Brain pericyte (primary cell): ENCODE results near the gene CD84.
"Not testable (repeated sequence)": the region's sequence is repeated elsewhere in the genome, so short reads cannot be mapped to it uniquely, and the experiment has no call there.

Source experiments
- DNase-seq: peaks from one replicate; pipeline ENCODE4 v3.0.0-alpha.2; 2012; ENCODE audit warnings: low read depth, low spot score

Gene CD84

GRCh38 chr1:160517519-160517918, 61.8 kb downstream of the CD84 start:
- DNase-seq: not testable (repeated sequence)

- DNase-seq: not testable (repeated sequence)
These were observed 63.4 kb downstream of the CD84 start for GRCh38 chr1:160515908-160516307.

- no peak for DNase-seq
These were observed 74.6 kb downstream of the CD84 start for GRCh38 chr1:160504651-160505050.

- DNase-seq: no peak
These were observed 76.2 kb downstream of the CD84 start for GRCh38 chr1:160503087-160503486.

GRCh38 chr1:160500321-160500990, 78.8 kb downstream of the CD84 start:
- no peak for DNase-seq

- DNase-seq: no peak
These were observed 79.7 kb downstream of the CD84 start for GRCh38 chr1:160499631-160500030.

- not testable (repeated sequence) for DNase-seq
These were observed 80.8 kb downstream of the CD84 start for GRCh38 chr1:160498301-160499065.

GRCh38 chr1:160496334-160496733, 83.0 kb downstream of the CD84 start:
- DNase-seq: no peak

GRCh38 chr1:160494620-160495019, 84.7 kb downstream of the CD84 start:
- DNase-seq: no peak

- DNase-seq: no peak
These were observed 86.7 kb downstream of the CD84 start for GRCh38 chr1:160492617-160493016.

GRCh38 chr1:160491981-160492380, 87.3 kb downstream of the CD84 start:
- no peak for DNase-seq
